Hindlimb muscle (tissue), 1 donor: Measurements from ENCODE around the gene PLEKHA7. TPM values are rescaled to one million over a fixed set of nuclear protein-coding genes. Genes with fewer than 3 reads are reported as not detected.
A peak's percentile ranks its signal among the peaks of the same experiment; 100 is the strongest.

ENCODE experiments used
- DNase-seq: peaks from one replicate; pipeline ENCODE4 v3.0.0-alpha.2; 2013
- polyA plus RNA-seq: library from polyadenylated mRNA; unstranded; fragments of 120-200 nt; gene quantifications from one replicate; pipeline ENCODE4 v1.2.1, GENCODE V29; 2013; ENCODE audit not compliant: insufficient read length

The PLEKHA7 gene
- polyA plus RNA-seq, 1 donor = 5.7 TPM

DNA sequence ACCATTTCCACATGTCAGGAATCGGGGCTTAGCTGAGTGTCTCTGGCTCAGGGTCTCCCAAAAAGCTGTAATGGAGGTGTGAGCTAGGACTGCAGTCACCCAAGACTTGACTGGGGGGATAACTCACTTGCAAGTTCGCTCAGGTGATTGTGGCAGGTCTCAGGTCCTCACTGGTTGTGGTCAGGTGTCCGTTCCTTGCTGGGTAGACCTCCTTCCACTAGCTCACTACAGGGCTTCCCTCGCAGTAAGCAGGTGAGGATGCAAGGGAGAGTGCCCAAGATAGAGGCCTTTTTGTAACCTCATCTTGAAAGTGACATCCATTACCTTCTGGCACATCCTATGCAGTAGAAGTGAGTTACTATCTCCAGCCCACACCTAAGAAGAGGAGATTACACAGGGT is 246.3 kb downstream of the PLEKHA7 start:
- DNase-seq = no peak

DNA sequence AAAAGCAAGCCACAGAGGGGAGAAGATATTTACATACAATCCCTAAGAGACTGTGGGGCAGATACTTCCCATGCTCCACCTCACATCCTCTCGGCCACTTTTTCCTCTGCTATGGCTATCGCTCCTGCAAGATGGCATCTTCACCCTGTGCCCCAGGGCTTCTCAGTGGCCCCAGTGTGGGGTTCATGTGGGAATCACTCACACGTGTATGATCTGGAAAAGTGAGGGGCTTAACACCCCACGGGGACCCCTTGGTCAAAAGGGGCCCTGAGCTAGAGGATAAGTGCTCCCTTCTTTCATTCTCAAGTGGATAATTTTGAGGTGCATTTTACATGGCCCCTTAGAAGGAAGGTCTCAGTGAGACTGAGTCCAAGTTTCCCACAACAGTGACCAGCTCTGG is 247.1 kb downstream of the PLEKHA7 start:
- no peak for DNase-seq

DNA sequence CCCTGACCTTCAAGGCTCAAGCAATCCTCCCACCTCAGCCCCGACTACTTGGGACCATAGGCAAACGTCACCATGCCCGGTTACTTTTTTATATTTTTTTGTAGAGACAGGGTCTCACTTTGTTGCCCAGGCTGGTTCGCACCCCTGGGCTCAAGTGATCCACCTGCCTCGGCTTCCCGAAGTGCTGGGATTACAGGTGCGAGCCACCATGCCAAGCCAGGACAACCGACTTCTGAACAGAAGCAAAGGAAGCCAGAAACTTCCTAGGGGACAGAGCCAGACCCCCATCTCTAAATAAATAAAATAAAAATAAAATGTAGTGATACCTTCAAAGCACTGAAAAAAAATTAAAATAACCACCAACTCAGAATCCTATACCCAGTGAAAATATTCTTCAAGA is 249.3 kb downstream of the PLEKHA7 start:
- DNase-seq = no peak

DNA sequence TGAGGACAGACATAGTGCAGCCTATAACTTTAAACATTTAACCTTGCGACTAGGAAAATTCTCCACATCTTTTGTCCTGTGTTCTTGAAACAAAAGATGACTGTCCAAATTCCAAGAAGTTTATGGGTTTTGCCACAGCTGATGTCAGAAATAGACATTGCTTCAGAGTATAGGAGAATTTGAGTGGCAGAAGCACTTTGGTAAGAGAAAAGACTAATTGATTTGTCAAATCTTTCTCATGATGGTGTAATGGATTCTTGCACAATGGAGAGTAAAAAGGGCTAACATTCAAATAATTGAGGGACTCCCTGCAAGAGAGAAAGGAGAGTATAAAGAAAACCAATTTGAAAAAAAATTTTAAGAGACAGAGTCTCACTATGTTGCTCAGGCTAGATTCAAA is 250.5 kb downstream of the PLEKHA7 start:
- no peak for DNase-seq

DNA sequence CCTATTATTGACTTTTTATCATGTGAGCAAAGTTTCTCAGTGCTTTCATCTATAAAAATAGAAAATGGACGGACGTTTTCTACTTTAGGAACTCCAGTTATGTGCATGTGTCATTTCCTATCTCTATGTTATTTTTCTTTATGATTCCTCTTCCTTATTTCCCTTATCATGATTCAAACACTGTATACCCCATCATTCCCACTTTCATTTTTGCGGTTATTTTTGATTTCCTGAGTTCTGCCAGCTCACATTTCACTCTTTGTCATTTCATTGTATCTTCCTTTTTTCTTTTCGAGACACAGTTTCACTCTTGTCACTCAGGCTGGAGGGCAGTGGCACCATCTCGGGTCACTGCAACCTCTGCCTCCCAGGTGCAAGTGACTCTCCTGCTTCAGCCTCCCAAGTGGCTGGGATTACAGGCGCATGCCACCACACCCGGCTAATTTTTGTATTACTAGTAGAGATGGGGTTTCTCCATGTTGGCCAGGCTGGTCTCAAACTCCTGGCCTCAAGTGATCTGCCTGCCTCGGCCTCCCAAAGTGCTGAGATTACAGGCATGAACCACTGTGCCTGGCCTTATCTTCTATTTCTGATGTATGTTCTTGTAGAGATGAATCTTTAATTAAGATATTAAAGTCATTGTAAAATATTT is 254.2 kb downstream of the PLEKHA7 start:
- DNase-seq = no peak

DNA sequence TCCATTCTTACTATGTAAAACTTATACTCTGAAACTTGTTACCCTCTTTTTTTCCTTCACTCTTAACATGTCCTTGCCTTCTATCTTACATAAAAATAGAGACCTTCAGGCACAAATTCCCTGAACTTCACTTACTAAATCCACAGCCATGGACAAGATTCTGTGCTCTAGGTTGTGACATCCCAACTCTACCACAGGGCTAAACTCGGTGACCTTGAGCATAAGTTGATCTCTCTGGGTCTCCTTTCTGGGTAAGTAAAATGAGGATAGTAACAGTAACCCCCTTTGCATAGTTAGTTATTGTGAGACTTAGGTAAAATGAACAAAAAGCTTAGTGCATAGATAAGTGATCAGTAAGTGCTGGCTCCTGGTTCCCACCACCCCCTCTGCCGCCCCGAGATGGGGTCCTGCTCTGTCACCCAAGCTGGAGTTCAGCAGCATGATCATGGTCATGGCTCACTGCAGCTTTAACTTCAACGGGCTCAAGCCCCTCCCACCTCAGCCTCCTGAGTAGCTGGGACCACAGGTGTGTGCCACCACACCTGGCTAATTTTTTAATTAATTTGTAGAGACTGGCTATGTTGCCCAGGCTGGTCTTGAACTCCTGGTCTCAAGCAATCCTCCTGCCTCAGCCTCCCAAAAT is 255.7 kb downstream of the PLEKHA7 start:
- DNase-seq = no peak

DNA sequence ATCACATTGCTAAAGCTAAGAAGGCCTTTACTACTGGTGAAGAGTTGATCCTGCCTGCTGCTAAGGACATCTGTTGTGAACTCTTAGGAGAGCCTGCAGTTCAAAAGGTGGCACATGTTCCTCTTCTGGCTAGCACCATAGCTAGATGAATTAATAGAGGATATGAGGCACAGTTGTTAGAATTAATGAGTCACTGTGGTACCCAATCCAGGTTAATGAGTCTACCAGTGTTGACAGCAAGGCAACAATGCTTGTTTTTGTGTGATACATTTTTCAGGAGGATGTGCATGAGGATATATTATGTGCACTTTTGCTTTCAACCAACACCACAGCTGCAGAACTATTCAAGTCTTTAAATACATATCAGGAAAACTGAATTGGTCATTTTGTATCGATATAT is 263.8 kb downstream of the PLEKHA7 start:
- DNase-seq = no peak

DNA sequence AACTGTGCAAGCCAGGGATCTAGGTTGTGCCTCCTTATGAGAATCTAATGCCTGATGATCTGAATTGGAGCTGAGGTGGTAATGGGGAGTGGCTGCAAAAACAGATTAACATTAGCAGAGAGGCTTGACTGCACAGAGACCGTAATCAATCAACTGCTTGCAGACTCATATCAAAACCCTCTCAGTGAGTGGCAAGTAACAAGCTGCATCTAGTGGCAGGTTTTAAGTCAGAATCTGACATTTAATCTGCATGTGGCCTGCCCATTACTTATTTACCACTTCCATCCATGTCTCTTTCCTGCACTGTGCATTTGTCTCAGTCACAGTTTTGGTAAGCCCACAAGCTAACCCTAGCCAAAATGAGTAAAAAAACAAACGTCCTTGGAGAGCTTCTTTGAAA is 264.5 kb downstream of the PLEKHA7 start:
- no peak for DNase-seq

DNA sequence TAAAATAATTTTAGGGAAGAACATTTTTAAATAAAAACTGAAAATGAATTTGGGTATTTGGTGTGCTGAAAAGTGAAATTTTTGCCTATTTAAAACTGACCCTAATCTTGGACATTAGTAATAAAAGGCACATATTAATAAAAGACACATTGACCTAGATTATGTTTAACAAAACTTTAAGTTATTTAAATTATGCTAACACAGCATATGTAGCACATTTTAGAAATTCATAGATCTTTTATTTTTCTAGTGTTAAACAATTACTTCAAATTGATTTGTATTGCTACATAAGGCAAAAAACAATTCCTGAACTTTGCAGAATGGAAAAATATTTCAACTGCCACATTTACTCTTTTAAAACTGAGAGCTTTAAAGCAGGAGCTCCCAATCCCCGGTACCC is 265.1 kb downstream of the PLEKHA7 start:
- no peak for DNase-seq

DNA sequence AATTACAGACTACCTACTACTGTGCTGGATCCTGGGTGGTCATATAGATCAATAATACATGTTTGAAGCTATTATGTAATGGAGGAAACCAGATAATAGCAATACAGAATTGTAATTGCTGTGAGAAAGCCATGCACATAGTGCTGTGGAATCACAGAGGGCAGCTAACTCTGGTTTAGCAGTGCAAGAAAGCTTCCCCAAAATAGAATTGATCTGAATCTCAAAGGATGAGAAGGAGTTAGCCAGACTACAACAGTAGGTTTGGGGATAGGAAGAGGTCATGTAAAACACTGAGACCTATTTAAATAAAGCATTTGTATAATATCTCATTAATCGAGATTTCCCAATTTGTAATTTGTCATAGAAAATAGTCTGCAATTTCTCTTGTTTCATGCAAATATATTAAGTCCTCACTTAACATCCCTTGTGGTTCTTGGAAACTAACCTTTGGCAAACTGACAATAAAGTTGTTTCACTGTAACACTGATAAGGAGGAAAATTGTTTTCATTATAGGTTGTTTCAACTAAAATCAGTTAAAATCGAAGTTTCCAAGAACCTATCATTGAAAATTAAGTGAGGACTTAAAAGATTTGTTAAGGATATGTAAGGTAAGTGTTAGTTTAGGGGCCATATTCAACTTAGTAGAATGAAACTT is 268.1 kb downstream of the PLEKHA7 start:
- no peak for DNase-seq

DNA sequence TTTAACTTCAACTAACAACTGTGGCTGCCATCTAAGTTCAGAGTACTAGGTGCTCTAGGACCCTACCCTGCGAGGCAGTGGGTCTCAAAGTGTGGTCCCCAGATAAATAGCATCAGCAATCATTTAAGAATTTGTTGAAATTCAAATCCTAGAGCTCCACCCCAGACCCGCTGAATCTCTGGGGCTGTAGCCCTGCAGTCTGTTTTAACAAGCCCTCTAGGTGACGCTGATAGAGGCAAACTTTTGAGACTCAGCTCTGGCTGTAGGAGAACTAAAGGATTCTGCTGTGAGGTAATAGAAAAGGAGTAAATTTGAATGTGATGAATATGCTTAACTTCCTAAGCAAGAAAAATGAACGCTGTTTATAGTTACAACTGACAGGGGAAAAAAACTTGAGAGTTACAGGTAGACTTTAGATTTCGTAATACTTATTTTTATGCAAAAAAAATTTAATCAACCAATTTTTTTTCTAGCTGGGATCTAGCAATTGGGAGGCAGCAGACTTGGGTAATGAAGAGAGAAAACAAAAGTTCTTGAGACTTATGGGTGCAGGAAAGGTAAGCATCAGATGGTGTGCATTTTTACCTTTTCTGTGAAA is 270.0 kb downstream of the PLEKHA7 start:
- no peak for DNase-seq

DNA sequence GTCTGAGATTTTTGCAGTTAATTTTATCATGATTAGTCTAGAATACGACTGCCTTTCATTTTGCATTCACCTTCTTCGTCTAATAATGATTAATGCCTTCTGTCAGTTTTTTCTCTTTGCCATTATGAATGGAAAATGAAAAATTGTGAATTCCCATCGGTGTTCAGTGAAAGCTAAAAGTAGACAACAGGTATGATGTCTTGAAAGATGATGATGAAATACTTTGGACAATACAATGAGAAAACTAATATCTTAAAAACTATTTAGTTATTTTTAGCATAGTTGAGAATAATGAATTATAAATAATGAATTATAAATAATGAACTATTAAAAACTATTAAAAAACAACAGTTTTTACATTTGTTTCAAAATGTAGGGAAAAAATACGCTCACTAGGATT is 270.7 kb downstream of the PLEKHA7 start:
- DNase-seq = no peak

DNA sequence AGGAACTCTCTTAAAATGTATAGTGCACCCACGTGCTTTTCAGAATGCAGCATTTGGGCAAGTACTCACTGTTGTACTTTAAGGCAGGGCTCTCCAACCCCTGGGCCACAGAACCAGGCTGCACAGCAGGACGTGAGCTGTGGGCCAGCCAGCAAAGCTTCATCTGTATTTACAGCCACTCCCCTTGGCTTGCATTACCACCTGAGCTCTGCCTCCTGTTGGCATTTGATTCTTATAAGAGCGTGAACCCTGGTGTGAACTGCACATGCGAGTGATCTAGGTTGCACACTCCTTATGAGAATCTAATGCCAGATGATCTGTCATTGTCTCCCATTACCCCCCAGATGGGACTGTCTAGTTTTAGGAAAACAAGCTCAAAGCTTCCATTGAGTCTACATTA is 272.7 kb downstream of the PLEKHA7 start:
- DNase-seq = no peak

DNA sequence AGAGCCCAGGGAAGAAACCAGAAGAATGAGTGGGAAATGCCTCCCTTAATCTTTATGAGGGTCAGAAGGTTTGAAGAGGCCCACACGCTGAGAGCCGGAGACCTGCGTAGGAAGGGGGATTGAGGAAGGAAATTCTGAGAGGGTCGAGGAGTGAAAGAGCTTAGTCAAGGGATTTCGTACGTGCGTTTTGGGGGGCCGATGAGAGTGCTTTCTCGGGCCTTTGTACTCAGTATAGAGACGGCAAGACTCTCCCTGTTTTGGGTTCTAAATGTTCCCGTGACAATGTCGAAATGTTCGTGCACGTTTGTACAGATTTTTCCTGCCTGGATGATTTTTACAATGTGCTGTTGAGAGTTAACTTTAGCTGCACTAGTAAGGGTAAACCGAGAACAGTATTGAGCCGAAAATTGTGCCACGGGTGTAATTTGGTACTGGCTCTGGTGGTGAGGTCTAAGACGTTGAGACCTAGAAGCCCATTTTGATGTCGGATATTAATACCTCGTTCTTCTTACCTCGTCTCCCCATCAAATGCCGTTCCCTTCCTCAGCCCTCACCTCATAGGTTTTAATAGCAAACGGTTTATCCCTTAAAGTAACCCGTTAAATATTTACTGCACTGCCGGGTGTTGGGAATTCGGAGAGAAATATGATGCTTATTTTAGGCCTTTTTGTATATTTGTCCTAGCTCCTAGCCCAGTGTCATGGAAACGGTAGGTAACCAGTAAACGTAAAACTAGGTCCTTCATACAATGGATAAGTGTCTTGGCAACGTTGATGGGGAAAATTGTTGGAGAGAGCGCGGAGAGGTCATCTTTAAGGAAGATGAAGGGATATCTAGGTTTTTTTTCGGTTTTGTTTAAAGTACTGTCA is 275.0 kb downstream of the PLEKHA7 start:
- peak; percentile 29 for DNase-seq

DNA sequence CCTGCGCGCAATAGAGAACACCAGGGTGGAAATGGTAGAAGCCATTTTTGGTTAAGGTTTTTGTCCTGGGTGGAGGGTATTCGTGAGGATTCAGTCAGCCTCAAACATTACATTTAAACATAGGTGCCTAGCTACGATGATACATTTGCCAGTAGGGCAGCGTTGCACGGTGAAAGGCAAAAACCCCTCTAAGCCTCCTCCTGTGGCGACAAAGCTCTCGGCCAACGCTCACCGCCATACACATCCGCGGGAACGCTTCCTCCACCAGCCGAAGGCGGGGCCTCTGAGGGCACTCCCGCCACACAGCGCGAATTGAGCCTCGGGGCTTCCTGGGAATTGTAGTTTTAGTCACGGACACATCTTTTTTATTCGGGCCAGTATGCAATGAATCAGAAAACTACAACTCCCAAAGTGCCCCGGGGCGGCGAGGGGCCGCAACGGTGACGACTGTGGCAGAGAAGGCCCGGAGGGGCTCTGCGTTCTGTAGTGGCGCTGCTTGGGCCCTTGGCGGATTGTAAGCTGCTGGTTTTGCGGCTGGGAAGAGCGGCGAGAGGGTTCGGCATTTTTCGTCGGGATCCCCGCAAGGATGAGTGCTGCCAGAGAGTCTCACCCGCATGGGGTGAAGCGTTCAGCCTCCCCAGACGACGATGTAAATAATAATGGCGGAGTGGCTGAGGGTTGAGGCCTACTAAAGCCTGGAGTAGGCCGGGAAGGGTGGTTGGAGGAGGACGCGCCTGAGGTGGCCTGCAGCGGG is 275.8 kb downstream of the PLEKHA7 start, which contains the start of gene C11orf58:
TSS of gene C11orf58 (plus strand) at position 455 of the 754 bp plus-strand sequence. CDS start at position 587, 132 bp downstream.
- peak; percentile 98 for DNase-seq

DNA sequence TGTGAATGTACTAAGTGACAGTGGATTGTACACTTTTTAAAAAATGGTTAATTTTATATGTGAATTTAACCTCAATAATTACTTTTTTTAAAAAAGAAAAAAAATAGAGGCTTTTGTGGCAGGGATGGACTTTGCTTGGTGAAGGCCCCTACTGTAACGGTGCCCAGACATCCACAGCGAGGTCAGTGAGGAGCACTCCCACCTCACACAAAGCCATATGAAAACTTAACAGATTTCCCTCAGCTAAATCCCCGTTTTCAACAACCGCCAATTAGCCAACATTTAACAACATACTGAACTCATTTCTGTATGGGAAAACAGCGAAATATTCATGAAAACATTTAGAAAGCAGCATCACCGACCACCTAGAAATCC is 276.4 kb downstream of the PLEKHA7 start:
- no peak for DNase-seq

Other genes starting within 250 kb of the PLEKHA7 start
- gene RPS13, start 63.3 kb upstream of the PLEKHA7 start, polyA plus RNA-seq = 1,873 TPM
- gene PIK3C2A, start 193.6 kb upstream of the PLEKHA7 start, polyA plus RNA-seq = 17.1 TPM